Transverse colon (tissue), 3 donors: ENCODE results near the gene PLXDC2.

Experiments
- EP300 ChIP-seq: sonication (generic); formaldehyde crosslinking; IDR thresholded peaks from one replicate; pipeline ENCODE4 v1.6.1; 2017; ENCODE audit warnings: antibody characterized with exemption, low read depth
- POLR2A ChIP-seq: fragments of 450-650 bp; IDR thresholded peaks from one replicate; pipeline ENCODE4 v1.6.1; 2016; ENCODE audit warnings: antibody characterized with exemption, mild to moderate bottlenecking, moderate library complexity
- TF ChIP-seq, protein P1 (sequence below), 5 experiments: fragments of 200-600 bp in 3 of 5; fragments of 450-650 bp in 2 of 5; sonication (generic) in 3 of 5; IDR thresholded peaks; 1 replicate in 2 of 5; 2 replicates in 3 of 5; pipeline ENCODE4 v1.5.1; 2016 to 2017; ENCODE audit warnings: antibody characterized with exemption in 5 of 5, inconsistent platforms in 3 of 5, mild to moderate bottlenecking in 2 of 5, moderate library complexity in 1 of 5

DNA sequence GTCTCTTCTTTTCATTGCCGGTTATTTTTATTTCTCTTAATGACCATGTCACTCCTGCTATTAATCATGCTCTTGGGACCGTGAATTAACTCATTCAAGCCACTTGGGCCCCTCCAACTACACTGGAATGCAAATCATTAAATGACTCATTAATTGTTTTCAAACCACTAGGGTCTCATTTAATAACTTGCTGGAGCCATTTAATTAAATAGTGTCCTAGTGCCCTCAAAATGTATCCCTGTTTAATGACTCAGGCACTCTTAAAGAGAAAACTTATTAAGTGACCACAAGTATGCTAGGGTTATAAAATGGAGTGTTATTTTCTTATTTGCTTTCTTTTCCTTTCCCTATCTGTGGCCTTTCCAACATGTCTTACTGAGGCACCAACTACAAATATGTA, 73.0 kb downstream of the PLXDC2 start:
- TF ChIP-seq EP300 = no peak
- TF ChIP-seq, protein P1, sequence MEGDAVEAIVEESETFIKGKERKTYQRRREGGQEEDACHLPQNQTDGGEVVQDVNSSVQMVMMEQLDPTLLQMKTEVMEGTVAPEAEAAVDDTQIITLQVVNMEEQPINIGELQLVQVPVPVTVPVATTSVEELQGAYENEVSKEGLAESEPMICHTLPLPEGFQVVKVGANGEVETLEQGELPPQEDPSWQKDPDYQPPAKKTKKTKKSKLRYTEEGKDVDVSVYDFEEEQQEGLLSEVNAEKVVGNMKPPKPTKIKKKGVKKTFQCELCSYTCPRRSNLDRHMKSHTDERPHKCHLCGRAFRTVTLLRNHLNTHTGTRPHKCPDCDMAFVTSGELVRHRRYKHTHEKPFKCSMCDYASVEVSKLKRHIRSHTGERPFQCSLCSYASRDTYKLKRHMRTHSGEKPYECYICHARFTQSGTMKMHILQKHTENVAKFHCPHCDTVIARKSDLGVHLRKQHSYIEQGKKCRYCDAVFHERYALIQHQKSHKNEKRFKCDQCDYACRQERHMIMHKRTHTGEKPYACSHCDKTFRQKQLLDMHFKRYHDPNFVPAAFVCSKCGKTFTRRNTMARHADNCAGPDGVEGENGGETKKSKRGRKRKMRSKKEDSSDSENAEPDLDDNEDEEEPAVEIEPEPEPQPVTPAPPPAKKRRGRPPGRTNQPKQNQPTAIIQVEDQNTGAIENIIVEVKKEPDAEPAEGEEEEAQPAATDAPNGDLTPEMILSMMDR (IDR thresholded peaks at IDR 0.05) = no peak
- TF ChIP-seq POLR2A = no peak
